Mesenchymal stem cell (in vitro differentiated cells and primary cell): ENCODE results near the gene ZNF263.

Source experiments
- DNase-seq: peaks from one replicate; pipeline ENCODE4 v3.0.0-alpha.2; 2013
- H2AFZ ChIP-seq: one replicate; pipeline ENCODE4 v1.6.1; 2013; ENCODE audit warnings: low read depth, mild to moderate bottlenecking, control low read depth, inconsistent platforms, low read length, moderate library complexity
- H2AK5ac ChIP-seq: 2 replicates; pipeline ENCODE4 v1.6.1; 2013; ENCODE audit warnings: low read length, moderate library complexity, mild to moderate bottlenecking, inconsistent platforms; ENCODE audit not compliant: severe bottlenecking
- H2BK120ac ChIP-seq: one replicate; pipeline ENCODE4 v1.6.1; 2013; ENCODE audit warnings: low read depth, mild to moderate bottlenecking, inconsistent platforms, low read length, moderate library complexity
- H2BK12ac ChIP-seq, 2 experiments: one replicate each; pipeline ENCODE4 v1.6.1; 2013; ENCODE audit warnings: inconsistent platforms in 2 of 2, low read length in 2 of 2, mild to moderate bottlenecking in 2 of 2, moderate library complexity in 2 of 2, control low read depth in 1 of 2
- H2BK15ac ChIP-seq: one replicate; pipeline ENCODE4 v1.6.1; 2013; ENCODE audit warnings: mild to moderate bottlenecking, low read depth, inconsistent platforms; ENCODE audit not compliant: poor library complexity, severe bottlenecking
- H2BK5ac ChIP-seq: 2 replicates; pipeline ENCODE4 v1.6.1; 2013; ENCODE audit warnings: low read depth, mild to moderate bottlenecking, low read length, control low read depth, inconsistent platforms; ENCODE audit not compliant: poor library complexity, severe bottlenecking
- H3K14ac ChIP-seq, 2 experiments: one replicate each; pipeline ENCODE4 v1.6.1; 2013; ENCODE audit warnings: inconsistent platforms in 2 of 2, low read length in 2 of 2, control low read depth in 1 of 2, mild to moderate bottlenecking in 1 of 2, moderate library complexity in 1 of 2
- H3K18ac ChIP-seq, 2 experiments: one replicate each; pipeline ENCODE4 v1.6.1; 2013; ENCODE audit warnings: inconsistent platforms in 2 of 2, low read length in 2 of 2, control low read depth in 1 of 2, low read depth in 1 of 2, mild to moderate bottlenecking in 1 of 2
- H3K23ac ChIP-seq, 2 experiments: one replicate each; pipeline ENCODE4 v1.6.1; 2013; ENCODE audit warnings: inconsistent platforms in 2 of 2, low read length in 2 of 2, mild to moderate bottlenecking in 2 of 2, moderate library complexity in 2 of 2, control low read depth in 1 of 2
- H3K27ac ChIP-seq: 2 replicates; pipeline ENCODE4 v1.5.1; 2013; ENCODE audit warnings: mild to moderate bottlenecking, moderate library complexity, low read length, control low read depth, inconsistent platforms; ENCODE audit not compliant: poor library complexity, severe bottlenecking
- H3K27me3 ChIP-seq, 2 experiments: 2 replicates each; pipeline versions ENCODE4 v1.6.1 to v1.7.0; 2013; ENCODE audit warnings: low read length in 2 of 2, mild to moderate bottlenecking in 2 of 2, moderate library complexity in 2 of 2, control low read depth in 1 of 2, inconsistent platforms in 1 of 2; ENCODE audit not compliant: control insufficient read depth in 1 of 2, insufficient read depth in 1 of 2
- H3K36me3 ChIP-seq, 2 experiments: 2 replicates each; pipeline versions ENCODE4 v1.6.1 to v1.7.0; 2013; ENCODE audit warnings: low read length in 2 of 2, control low read depth in 1 of 2, inconsistent platforms in 1 of 2, low read depth in 1 of 2, mild to moderate bottlenecking in 1 of 2; ENCODE audit not compliant: insufficient read depth in 2 of 2, control insufficient read depth in 1 of 2
- H3K4ac ChIP-seq, 2 experiments: one replicate each; pipeline ENCODE4 v1.6.1; 2013; ENCODE audit warnings: inconsistent platforms in 2 of 2, low read length in 2 of 2, mild to moderate bottlenecking in 2 of 2, moderate library complexity in 2 of 2, control low read depth in 1 of 2, low read depth in 1 of 2
- H3K4me1 ChIP-seq: 2 replicates; pipeline ENCODE4 v1.6.1; 2013; ENCODE audit warnings: low read depth, low read length, control low read depth; ENCODE audit not compliant: control insufficient read depth, insufficient read depth
- H3K4me2 ChIP-seq: 2 replicates; pipeline ENCODE4 v1.6.1; 2013; ENCODE audit warnings: low read length, mild to moderate bottlenecking, inconsistent platforms; ENCODE audit not compliant: poor library complexity, severe bottlenecking
- H3K4me3 ChIP-seq, 2 experiments: 2 replicates each; pipeline versions ENCODE4 v1.5.1 to v1.7.0; 2013; ENCODE audit warnings: low read length in 2 of 2, mild to moderate bottlenecking in 2 of 2, control low read depth in 1 of 2, low read depth in 1 of 2; ENCODE audit not compliant: insufficient read depth in 1 of 2
- H3K79me1 ChIP-seq: replicated peaks from 2 replicates; pipeline ENCODE4 v1.6.1; 2013; ENCODE audit warnings: mild to moderate bottlenecking, control low read depth, low read length, inconsistent platforms; ENCODE audit not compliant: poor library complexity, severe bottlenecking
- H3K9ac ChIP-seq: 2 replicates; pipeline ENCODE4 v1.7.0; 2013; ENCODE audit warnings: mild to moderate bottlenecking, low read length, moderate library complexity
- H3K9me3 ChIP-seq: 2 replicates; pipeline ENCODE4 v1.7.0; 2013; ENCODE audit warnings: mild to moderate bottlenecking, low read length; ENCODE audit not compliant: control insufficient read depth
- H4K8ac ChIP-seq: one replicate; pipeline ENCODE4 v1.6.1; 2013; ENCODE audit warnings: inconsistent platforms, mild to moderate bottlenecking, low read length, moderate library complexity
- H4K91ac ChIP-seq: one replicate; pipeline ENCODE4 v1.6.1; 2013; ENCODE audit warnings: mild to moderate bottlenecking, low read length, inconsistent platforms
- WGBS: methylation state at CpG from one replicate; pipeline ENCODE4 v1.1.7; 2013; ENCODE audit warnings: mixed read lengths; 5-methylcytosine and 5-hydroxymethylcytosine counted together

The ZNF263 gene

DNA sequence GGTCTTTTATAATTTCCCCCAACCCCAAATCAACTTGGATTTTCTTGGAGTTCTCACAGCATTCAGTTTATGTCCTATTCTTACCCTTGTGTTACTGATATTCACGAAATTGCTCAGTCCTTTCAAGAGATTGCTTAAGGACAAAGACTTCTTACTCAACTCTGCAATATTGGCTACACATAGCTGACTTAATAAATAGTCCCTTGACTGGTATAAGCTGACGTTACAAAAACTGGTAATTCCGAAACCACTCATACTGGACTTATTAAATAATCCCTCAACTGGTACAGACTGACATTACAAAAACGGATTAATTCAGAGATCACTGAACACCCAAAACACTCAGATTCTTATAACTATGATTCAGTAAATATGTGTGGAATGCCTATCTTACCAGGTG is 21.1 kb downstream of the ZNF263 start:
- Histone ChIP-seq H2BK12ac (no peak overlapping the region), H3K4me3 (peak overlapping the region in 1 of 2 experiments; percentile 95), H3K4me2 (peak overlapping the region; percentile 47), H2AFZ (no peak overlapping the region), H4K91ac (no peak overlapping the region), H3K9ac (peak overlapping the region; percentile 93), H3K18ac (no peak overlapping the region), H2BK15ac (no peak overlapping the region), H3K27ac (no peak overlapping the region), H3K9me3 (peaks cover 74% of the 10 kb centered on the region), H3K23ac (no peak overlapping the region), H2AK5ac (no peak overlapping the region), H2BK120ac (no peak overlapping the region), H4K8ac (no peak overlapping the region), H3K4ac (peak overlapping the region in 1 of 2 experiments; percentile 95), H3K14ac (no peak overlapping the region), H3K79me1 (peaks cover 34% of the 10 kb centered on the region), H3K4me1 (peaks cover 7% of the 10 kb centered on the region), H2BK5ac (no peak overlapping the region), H3K36me3 (peaks cover 33 to 65% of the 10 kb centered on the region in 2 experiments), H3K27me3 (no peaks in the 10 kb centered on the region)
- WGBS = 64% methylated on average over 3 of the region's 4 CpGs
- peak; percentile 51 for DNase-seq

DNA sequence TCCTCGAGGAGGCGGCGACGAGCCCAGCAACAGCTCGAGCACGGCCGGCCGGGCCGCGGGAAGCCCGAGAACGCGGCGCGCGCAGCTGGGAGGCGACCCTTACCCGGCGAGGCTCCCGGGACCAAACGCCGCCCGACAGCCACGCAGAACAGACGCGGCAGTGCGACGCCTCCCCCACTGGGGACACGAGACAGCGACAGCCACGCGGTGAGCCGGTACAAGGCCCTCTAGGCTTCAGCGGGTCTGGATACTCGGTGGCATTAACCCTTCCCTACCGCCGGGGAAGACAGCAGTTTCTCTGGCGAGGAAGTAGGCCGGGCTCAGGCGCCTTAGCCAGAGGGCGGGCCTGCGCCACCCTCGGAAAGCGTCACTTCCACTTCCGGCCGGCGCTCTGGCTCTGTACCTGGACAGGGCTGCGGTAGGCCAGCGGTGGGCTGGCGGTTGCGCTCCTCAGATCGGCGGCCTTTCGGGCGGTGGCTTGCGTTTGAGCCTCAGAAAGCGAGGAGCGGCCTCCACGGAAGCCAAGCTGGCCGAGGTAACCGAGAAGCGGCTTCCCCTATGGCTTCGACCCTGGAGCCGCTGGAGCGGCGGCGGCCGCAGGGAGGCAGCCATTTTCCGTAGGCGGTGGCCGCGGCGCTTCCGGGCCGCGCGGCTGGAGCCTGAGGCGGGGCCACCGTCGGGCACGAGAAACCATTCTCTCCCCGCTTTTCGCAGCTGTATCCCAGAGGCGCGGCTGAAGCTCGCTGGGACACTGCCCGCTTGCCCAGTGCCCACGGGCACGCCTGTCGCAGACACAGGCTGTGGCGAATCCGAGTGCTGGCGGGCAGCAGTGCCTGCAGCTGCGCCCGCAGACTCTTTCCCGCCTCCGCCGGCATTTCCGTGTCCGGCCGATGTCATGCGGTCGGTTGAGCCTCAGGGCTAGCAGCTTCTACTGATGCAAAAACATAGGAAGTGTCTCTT is 22.1 kb downstream of the ZNF263 start, which contains the start of the genes TIGD7 and ZNF75A:
Gene TIGD7, minus strand, starts transcription at position 322 of the 960 bp plus-strand sequence. CDS start 4,816 bp downstream, outside the sequence.
Gene ZNF75A, plus strand, starts transcription at position 389 of the 960 bp plus-strand sequence. CDS start 2,932 bp downstream, outside the sequence.
- Histone ChIP-seq H3K9ac (peak within 1 kb of the TSS; percentile 93), H2BK120ac (peak within 1 kb of the TSS; percentile 79), H2AK5ac (no peak within 1 kb of the TSS), H2BK5ac (peak within 1 kb of the TSS; percentile 71), H3K4ac (peak within 1 kb of the TSS; percentile 87 to 95), H2BK15ac (peak within 1 kb of the TSS; percentile 83), H3K9me3 (peaks cover 74% of the 10 kb centered on the region), H4K8ac (peak within 1 kb of the TSS; percentile 100), H3K79me1 (peaks cover 35% of the 10 kb centered on the region), H3K27me3 (no peaks in the 10 kb centered on the region), H3K27ac (peak within 1 kb of the TSS; percentile 92), H3K36me3 (peaks cover 39 to 63% of the 10 kb centered on the region in 2 experiments), H3K23ac (no peak within 1 kb of the TSS), H4K91ac (peak within 1 kb of the TSS; percentile 96), H3K4me2 (peak within 1 kb of the TSS; percentile 47), H3K14ac (peak within 1 kb of the TSS in 1 of 2 experiments; percentile 94), H3K4me1 (peaks cover 7% of the 10 kb centered on the region), H2AFZ (peak within 1 kb of the TSS; percentile 90), H3K4me3 (peak within 1 kb of the TSS; percentile 83 to 95), H3K18ac (peak within 1 kb of the TSS; percentile 97 to 99), H2BK12ac (peak within 1 kb of the TSS in 1 of 2 experiments; percentile 29)
- peak; percentile 90 for DNase-seq
- 25% methylated on average over 103 of the region's 103 CpGs for WGBS

DNA sequence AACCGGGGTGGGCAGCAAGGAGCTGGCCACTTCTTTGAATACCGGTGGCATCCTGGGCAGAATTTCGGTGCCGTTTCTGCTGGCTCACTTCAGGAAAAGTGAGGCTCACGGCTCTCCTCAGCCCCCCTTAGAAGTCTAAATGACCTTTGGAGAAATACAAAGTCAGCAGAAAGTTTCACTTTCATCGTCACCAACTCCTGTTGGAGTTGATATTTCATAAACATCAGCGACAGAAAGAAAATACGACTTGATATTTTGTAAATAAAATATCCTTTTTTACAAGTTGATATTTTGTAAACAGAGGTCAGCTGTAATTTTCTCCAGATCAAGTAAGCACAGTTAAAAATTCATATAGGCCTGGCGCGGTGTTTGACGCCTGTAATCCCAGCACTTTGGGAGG is 22.8 kb downstream of the ZNF263 start:
- peaks cover 34% of the 10 kb centered on the region for H3K79me1 ChIP-seq
- peaks cover 37 to 61% of the 10 kb centered on the region in 2 experiments for H3K36me3 ChIP-seq
- H3K27ac ChIP-seq = no peak overlapping the region
- H3K27me3 ChIP-seq = no peaks in the 10 kb centered on the region
- peak overlapping the region in 1 of 2 experiments; percentile 49 for H3K4ac ChIP-seq
- peak overlapping the region; percentile 93 for H3K9ac ChIP-seq
- H2BK5ac ChIP-seq = peak overlapping the region; percentile 24
- no peak overlapping the region for H2BK12ac ChIP-seq
- peaks cover 7% of the 10 kb centered on the region for H3K4me1 ChIP-seq
- peak overlapping the region in 1 of 2 experiments; percentile 99 for H3K18ac ChIP-seq
- no peak overlapping the region for H3K14ac ChIP-seq
- H2BK15ac ChIP-seq = no peak overlapping the region
- H4K91ac ChIP-seq = no peak overlapping the region
- no peak for DNase-seq
- 88% methylated on average over 8 of the region's 11 CpGs for WGBS
- H3K4me3 ChIP-seq = peak overlapping the region; percentile 83 to 95
- H2AK5ac ChIP-seq = no peak overlapping the region
- no peak overlapping the region for H3K23ac ChIP-seq
- H2AFZ ChIP-seq = no peak overlapping the region
- H2BK120ac ChIP-seq = no peak overlapping the region
- H3K4me2 ChIP-seq = peak overlapping the region; percentile 47
- peaks cover 74% of the 10 kb centered on the region for H3K9me3 ChIP-seq
- H4K8ac ChIP-seq = peak overlapping the region; percentile 100

DNA sequence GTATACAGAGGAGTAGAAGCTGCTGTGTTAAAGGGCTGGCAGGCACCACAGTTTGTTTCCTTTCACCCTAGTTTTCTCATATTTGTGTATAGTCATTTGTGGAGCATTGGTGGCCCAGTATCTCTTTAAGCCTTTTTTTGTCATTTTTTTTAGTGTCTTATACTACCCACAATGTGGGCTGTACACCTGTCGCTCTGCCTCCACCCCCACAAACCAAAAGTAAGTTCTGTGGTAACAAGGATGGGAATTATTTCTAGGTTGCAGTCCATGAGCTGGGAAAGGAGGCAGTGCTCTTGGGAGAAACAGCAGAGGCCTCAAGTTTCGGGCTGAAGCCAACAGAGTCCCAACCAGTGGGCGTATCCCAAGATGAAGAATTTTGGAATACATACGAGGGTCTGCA is 28.2 kb downstream of the ZNF263 start:
- no peak overlapping the region for H3K27ac ChIP-seq
- 93% methylated on average over 3 of the region's 4 CpGs for WGBS
- no peak overlapping the region for H4K8ac ChIP-seq
- no peak overlapping the region for H3K14ac ChIP-seq
- no peak overlapping the region for H3K9ac ChIP-seq
- H2BK5ac ChIP-seq = no peak overlapping the region
- DNase-seq = no peak
- no peak overlapping the region for H2BK12ac ChIP-seq
- H2AK5ac ChIP-seq = no peak overlapping the region
- no peak overlapping the region for H2AFZ ChIP-seq
- peaks cover 24% of the 10 kb centered on the region for H3K79me1 ChIP-seq
- H3K9me3 ChIP-seq = peaks cover 99% of the 10 kb centered on the region
- H2BK15ac ChIP-seq = no peak overlapping the region
- no peak overlapping the region for H3K4ac ChIP-seq
- H3K36me3 ChIP-seq = peaks cover 47 to 91% of the 10 kb centered on the region in 2 experiments
- no peak overlapping the region for H2BK120ac ChIP-seq
- no peak overlapping the region for H3K18ac ChIP-seq
- H3K4me1 ChIP-seq = no peaks in the 10 kb centered on the region
- peak overlapping the region in 1 of 2 experiments; percentile 51 for H3K4me3 ChIP-seq
- no peaks in the 10 kb centered on the region for H3K27me3 ChIP-seq
- H4K91ac ChIP-seq = no peak overlapping the region
- no peak overlapping the region for H3K23ac ChIP-seq
- no peak overlapping the region for H3K4me2 ChIP-seq
